Stimulated activated CD8-positive, alpha-beta memory T cell treated with anti-CD3 and anti-CD28 coated beads, Interleukin-12 subunit alpha, Interleukin-12 subunit beta, amount 100 ng/mL, for 24 hours (primary cell): ENCODE measurements around the gene PI4KA.
"Not testable (repeated sequence)": the region's sequence is repeated elsewhere in the genome, so short reads cannot be mapped to it uniquely, and the experiment has no call there.

Experiments
- DNase-seq: peaks from one replicate; pipeline ENCODE4 v3.0.0-alpha.2; 2020; ENCODE audit errors: extremely low read depth

The PI4KA gene

GRCh38 chr22:20667548-20667947 lies 191.1 kb downstream of the PI4KA start:
- DNase-seq: not testable (repeated sequence)

GRCh38 chr22:20666560-20666959 lies 192.1 kb downstream of the PI4KA start:
- DNase-seq: no peak

GRCh38 chr22:20664594-20664959 lies 194.0 kb downstream of the PI4KA start:
- DNase-seq: no peak

GRCh38 chr22:20663941-20664593 lies 194.5 kb downstream of the PI4KA start:
- no peak for DNase-seq

GRCh38 chr22:20663137-20663828 lies 195.3 kb downstream of the PI4KA start:
- DNase-seq: no peak

GRCh38 chr22:20662524-20663036 lies 196.0 kb downstream of the PI4KA start:
- DNase-seq: not testable (repeated sequence)

- DNase-seq: no peak
Measured at GRCh38 chr22:20661473-20661872, 197.1 kb downstream of the PI4KA start.

- DNase-seq: no peak
Measured at GRCh38 chr22:20660441-20661054, 198.1 kb downstream of the PI4KA start.

- no peak for DNase-seq
Measured at GRCh38 chr22:20659920-20660319, 198.7 kb downstream of the PI4KA start.

- DNase-seq: no peak
Measured at GRCh38 chr22:20659258-20659657, 199.4 kb downstream of the PI4KA start.

GRCh38 chr22:20658433-20659222 lies 200.0 kb downstream of the PI4KA start:
- no peak for DNase-seq

- no peak for DNase-seq
Measured at GRCh38 chr22:20657963-20658362, 200.6 kb downstream of the PI4KA start.
